Activated CD8-positive, alpha-beta T cell treated with anti-CD3 and anti-CD28 coated beads for 36 hours (primary cell): ENCODE data around the gene ZNF18. TPM values are rescaled to one million over a fixed set of nuclear protein-coding genes. Genes with fewer than 3 reads are reported as not detected.

Experiments
- ATAC-seq: fragments of 200-7000 bp; cut with Tn5 transposase; one replicate; pipeline ENCODE4 v1.10.0; 2021; ENCODE audit warnings: mild to moderate bottlenecking, moderate library complexity
- CTCF ChIA-PET: fragments of 350-600 bp; sonication (Branson Sonifier 250); formaldehyde crosslinking; loops from one replicate; lab custom pipeline; 2021; ENCODE audit warnings: antibody characterized with exemption; lab: Charles Lee
- POLR2A ChIA-PET: fragments of 350-600 bp; sonication (Branson Sonifier 250); formaldehyde crosslinking; loops from one replicate; lab custom pipeline; 2021; ENCODE audit warnings: antibody characterized with exemption; lab: Charles Lee
- DNase-seq: peaks from one replicate; pipeline ENCODE4 v3.0.0-alpha.2; 2020
- H3K27ac Mint-ChIP-seq: one replicate; pipeline ENCODE4 v1.8.0; 2021; ENCODE audit warnings: mild to moderate bottlenecking, mixed read lengths
- H3K27me3 Mint-ChIP-seq: one replicate; pipeline ENCODE4 v1.8.0; 2021; ENCODE audit warnings: mixed read lengths
- H3K36me3 Mint-ChIP-seq: one replicate; pipeline ENCODE4 v1.8.0; 2021; ENCODE audit warnings: low read depth, mixed read lengths
- H3K4me1 Mint-ChIP-seq: one replicate; pipeline ENCODE4 v1.8.0; 2021; ENCODE audit warnings: low read depth, mixed read lengths
- H3K4me3 Mint-ChIP-seq: one replicate; pipeline ENCODE4 v1.8.0; 2021; ENCODE audit warnings: mild to moderate bottlenecking, moderate library complexity, mixed read lengths
- H3K9me3 Mint-ChIP-seq: one replicate; pipeline ENCODE4 v1.8.0; 2021; ENCODE audit warnings: mixed read lengths
- CTCF ChIP-seq: fragments of 200-600 bp; IDR thresholded peaks from one replicate; pipeline ENCODE4 v1.8.0; 2022; ENCODE audit warnings: antibody characterized with exemption, mild to moderate bottlenecking
- intact Hi-C: fragments of 100-400 bp; cut with micrococcal nuclease; formaldehyde crosslinking; loops from one replicate; pipeline ENCODE4 v1.10.0; 2022
- total RNA-seq, 2 experiments: library from RNA; stranded (reverse); gene quantifications; one replicate each; pipeline ENCODE4 v1.2.3, GENCODE V29; 2021

Gene ZNF18
- total RNA-seq, 2 experiments from 2014 or later = 8.9 to 10.2 TPM

GRCh38 chr17:12020642-12021622, 23.7 kb upstream of the ZNF18 start, which contains the start of gene MAP2K4:
MAP2K4 (plus strand) TSS chr17:12020877; CDS start chr17:12020887, 10 bp downstream.
- peaks cover 42% of the 10 kb centered on the region for H3K4me1 Mint-ChIP-seq
- POLR2A ChIA-PET = interaction anchor here (0.6 to 2.3 kb wide), 11 partner anchors 9 to 1290 kb away, joined by 3 to 14 read pairs (median 5); partner anchors contain the start of gene ZNF18
- H3K27me3 Mint-ChIP-seq = no peaks in the 10 kb centered on the region
- peak within 1 kb of the TSS; percentile 80 for H3K4me3 Mint-ChIP-seq
- peak within 1 kb of the TSS; percentile 77 for H3K27ac Mint-ChIP-seq
- CTCF ChIA-PET = interaction anchor here (0.7 to 2.0 kb wide), 4 partner anchors 14 to 34 kb away, joined by 3 to 8 read pairs (median 4); partner anchors contain the start of gene ZNF18
- peaks cover 6% of the 10 kb centered on the region for H3K36me3 Mint-ChIP-seq
- peak; percentile 96 for ATAC-seq
- intact Hi-C loops = no loop called here
- DNase-seq = peak; percentile 90
- no peaks in the 10 kb centered on the region for H3K9me3 Mint-ChIP-seq
- TF ChIP-seq CTCF = no peak

GRCh38 chr17:12007466-12007865, 10.2 kb upstream of the ZNF18 start:
- ATAC-seq = no peak
- Mint-ChIP-seq H3K9me3 (no peaks in the 10 kb centered on the region), H3K4me1 (no peaks in the 10 kb centered on the region), H3K27me3 (peaks cover 5% of the 10 kb centered on the region), H3K4me3 (no peak overlapping the region), H3K36me3 (no peaks in the 10 kb centered on the region), H3K27ac (no peak overlapping the region)
- intact Hi-C loops = no loop called here
- ChIA-PET POLR2A (interaction anchor here (1.0 to 3.5 kb wide), 4 partner anchors 10 to 16 kb away, joined by 3 to 16 read pairs (median 4); partner anchors contain the start of genes MAP2K4 and ZNF18), CTCF (interaction anchor here (0.9 kb wide), 1 partner anchor 10 kb away, joined by 3 read pairs; the partner anchor contains the start of gene ZNF18)
- no peak for DNase-seq
- TF ChIP-seq CTCF = no peak

GRCh38 chr17:11999696-12000095, 2.4 kb upstream of the ZNF18 start:
- ATAC-seq (no peak), DNase-seq (no peak)
- peaks cover 1% of the 10 kb centered on the region for H3K36me3 Mint-ChIP-seq
- no peaks in the 10 kb centered on the region for H3K9me3 Mint-ChIP-seq
- peaks cover 10% of the 10 kb centered on the region for H3K4me1 Mint-ChIP-seq
- ChIA-PET CTCF (interaction anchor here (1.1 kb wide), 1 partner anchor 37 kb away, joined by 4 read pairs; no protein-coding TSS in a partner anchor), POLR2A (no interaction called here)
- no peaks in the 10 kb centered on the region for H3K27me3 Mint-ChIP-seq
- H3K4me3 Mint-ChIP-seq = no peak overlapping the region
- intact Hi-C loops = no loop called here
- no peak overlapping the region for H3K27ac Mint-ChIP-seq
- no peak for TF ChIP-seq CTCF

GRCh38 chr17:11997972-11998233, 628 bp upstream of the ZNF18 start:
- no peak for ATAC-seq
- H3K4me1 Mint-ChIP-seq = peaks cover 11% of the 10 kb centered on the region
- H3K36me3 Mint-ChIP-seq = peaks cover 3% of the 10 kb centered on the region
- ChIA-PET CTCF (interaction anchor here (0.9 to 1.8 kb wide), 6 partner anchors 9 to 115 kb away, joined by 3 to 8 read pairs (median 4); partner anchors contain the start of gene MAP2K4), POLR2A (interaction anchor here (1.2 to 2.6 kb wide), 6 partner anchors 9 to 55 kb away, joined by 3 to 16 read pairs (median 8); partner anchors contain the start of gene MAP2K4)
- intact Hi-C loops = no loop called here
- peak overlapping the region; percentile 96 for H3K27ac Mint-ChIP-seq
- no peak for TF ChIP-seq CTCF
- peak overlapping the region; percentile 89 for H3K4me3 Mint-ChIP-seq
- no peaks in the 10 kb centered on the region for H3K9me3 Mint-ChIP-seq
- no peak for DNase-seq
- no peaks in the 10 kb centered on the region for H3K27me3 Mint-ChIP-seq
